CD4-positive, alpha-beta T cell treated with Interleukin-17A for 4 hours (primary cell): ENCODE measurements around the gene HMGN1.
A peak's percentile ranks its signal among the peaks of the same experiment; 100 is the strongest.

Experiments used
- DNase-seq: peaks from one replicate; pipeline ENCODE4 v3.0.0-alpha.2; 2020; ENCODE audit warnings: mixed read lengths

Gene HMGN1

DNA sequence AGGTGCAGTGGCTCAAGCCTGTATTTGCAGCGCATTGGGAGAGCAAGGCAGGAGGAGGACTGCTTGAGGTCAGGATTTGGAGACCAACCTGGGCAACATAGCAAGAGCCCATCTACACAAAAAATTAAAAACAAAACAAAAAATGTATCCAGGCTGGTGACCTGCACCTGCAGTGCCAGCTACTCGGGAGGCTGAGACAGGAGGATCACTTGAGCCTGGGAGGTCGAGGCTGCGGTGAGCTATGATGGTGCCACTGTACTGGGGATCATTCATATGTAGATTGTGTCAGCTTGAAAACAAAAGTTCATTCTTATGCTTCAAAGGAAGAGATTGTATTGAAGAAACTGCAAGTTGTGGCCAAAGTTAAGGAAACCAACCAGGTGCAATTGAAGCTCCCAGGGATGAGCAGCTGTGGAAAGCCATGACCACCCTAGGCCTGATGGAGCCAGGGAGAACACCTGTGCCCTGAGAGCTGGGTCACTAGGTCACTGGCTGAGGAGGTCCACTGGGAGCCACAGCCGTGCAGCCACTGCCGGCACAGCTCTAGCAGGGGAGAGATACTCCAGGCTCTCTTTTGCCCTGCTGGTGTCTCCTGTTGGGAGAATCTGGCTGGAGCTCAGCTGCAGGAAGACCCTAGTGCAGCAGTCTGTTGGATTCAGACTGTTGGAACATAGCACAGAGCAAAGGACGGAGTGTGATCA, 22.1 kb downstream of the HMGN1 start:
- no peak for DNase-seq

DNA sequence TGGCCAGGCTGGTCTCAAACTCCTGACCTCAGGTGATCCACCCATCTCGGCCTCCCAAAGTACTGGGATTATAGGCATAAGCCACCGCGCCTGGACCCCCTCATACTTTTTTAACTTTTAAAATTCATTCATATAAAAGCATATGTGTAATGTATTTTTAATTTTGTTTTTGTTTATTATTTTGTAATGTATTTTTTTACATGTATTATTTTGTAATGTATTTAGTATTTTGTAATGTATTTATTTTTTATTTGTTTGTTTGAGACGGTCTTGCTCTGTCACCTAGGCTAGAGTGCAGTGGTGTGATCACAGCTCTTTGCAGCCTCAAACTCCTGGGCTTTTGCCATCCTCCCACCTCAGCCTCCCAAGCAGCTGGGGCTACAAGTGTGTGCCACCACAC, 23.4 kb downstream of the HMGN1 start:
- no peak for DNase-seq

DNA sequence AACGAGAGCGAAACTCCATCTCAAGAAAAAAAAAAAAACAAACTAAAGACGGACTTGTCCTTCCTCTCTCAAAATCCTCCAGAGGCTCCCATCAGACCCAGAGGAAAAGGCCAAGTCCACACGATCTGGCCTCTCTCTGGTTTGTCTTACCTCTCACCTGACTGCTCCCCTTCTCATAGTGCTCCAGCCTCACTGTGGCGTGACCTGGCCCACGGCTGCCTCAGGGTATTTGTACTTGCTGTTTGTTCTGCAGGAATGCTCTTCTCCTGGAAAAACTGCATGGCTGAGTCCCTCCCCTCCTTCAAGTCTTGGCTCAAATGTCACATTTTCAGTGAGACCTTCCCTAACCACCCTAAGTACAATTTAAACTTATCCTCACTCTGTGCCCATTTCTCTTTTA, 27.5 kb downstream of the HMGN1 start:
- no peak for DNase-seq

DNA sequence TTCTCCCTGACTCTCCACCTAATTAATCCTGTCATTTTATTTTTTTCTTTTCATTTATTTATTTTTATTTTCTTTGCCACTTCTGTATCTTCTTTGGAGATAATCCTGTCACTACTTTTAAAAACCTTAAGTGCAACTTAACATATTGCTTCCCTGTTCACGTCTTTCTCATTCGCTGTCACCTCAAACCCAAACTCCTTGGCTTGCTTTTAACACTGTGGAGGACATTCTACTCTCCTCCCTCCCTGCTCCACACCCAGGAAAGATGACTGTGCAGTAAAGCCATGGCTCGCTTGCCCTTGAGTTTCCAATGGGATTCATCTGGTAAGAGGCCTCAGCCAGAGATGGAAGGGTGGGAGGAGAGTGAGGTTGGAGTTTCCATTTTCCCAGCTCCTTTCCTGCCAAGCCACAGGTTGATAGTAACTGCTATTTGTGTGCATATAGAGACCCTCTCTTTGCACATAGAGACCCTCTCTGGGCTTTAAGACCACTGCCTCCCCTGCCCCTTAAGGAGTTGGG, 29.0 kb downstream of the HMGN1 start:
- no peak for DNase-seq

DNA sequence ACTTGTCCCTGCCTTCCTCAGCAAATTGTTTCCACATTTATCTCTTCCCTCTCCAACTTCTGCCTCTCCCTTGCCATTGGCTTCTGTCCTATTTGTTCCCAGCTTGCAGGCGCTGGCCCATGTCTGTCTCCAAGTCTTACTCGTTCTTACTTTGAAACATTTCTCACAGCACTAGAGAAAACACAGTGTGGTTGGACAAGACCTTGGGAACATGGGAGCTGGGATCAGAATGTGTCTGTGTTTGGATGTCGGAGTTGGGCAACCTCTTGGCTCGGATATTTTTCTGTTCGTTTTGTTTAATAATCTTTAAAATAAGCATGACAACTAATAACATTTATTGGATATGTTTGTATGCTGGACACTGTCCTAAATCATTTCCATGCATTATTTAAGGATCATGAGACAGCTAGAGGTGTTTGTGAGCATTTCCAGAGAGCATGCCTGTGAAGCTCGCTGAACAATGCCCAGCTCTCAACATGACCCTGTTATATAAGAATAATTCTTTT, 29.6 kb downstream of the HMGN1 start:
- no peak for DNase-seq

DNA sequence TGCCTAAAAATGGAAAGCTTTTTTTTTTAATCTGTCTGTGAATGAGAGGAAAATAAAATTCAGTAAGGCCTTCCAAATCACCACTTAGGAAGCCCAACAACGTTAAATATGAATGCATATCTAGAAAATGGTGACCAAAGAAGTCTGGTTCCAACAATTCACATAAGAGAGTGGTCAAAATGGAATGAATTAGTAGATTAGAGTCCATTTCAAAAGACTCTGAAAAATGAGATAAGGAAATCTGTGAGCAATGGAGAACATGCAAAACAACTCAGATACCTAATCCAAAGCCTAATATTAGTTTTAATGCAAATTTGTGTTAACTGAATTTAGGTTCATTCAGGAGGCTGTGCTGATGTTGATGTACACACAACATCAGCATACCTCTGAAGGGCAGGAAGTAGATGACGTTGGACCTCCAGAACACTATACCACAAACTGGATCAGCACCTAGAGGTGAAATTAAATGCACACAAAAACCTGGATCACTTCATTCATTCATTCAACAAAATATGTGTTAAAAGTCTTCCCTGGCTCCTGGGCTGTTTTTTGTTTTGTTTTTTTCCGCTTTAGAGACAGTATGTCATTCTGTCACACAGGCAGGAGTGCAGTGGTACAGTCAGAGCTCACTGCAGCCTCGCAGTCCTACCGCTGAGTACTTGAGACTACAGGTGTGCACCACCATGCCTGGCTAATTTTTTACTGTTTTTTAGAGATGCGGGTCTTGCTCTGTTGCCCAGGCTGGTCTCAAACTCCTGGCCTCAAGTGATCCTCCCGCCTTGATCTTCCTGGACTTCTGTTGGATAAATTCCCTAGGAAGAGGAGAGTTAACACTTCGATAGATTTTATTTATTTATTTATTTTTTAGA, 30.6 kb downstream of the HMGN1 start:
- no peak for DNase-seq

DNA sequence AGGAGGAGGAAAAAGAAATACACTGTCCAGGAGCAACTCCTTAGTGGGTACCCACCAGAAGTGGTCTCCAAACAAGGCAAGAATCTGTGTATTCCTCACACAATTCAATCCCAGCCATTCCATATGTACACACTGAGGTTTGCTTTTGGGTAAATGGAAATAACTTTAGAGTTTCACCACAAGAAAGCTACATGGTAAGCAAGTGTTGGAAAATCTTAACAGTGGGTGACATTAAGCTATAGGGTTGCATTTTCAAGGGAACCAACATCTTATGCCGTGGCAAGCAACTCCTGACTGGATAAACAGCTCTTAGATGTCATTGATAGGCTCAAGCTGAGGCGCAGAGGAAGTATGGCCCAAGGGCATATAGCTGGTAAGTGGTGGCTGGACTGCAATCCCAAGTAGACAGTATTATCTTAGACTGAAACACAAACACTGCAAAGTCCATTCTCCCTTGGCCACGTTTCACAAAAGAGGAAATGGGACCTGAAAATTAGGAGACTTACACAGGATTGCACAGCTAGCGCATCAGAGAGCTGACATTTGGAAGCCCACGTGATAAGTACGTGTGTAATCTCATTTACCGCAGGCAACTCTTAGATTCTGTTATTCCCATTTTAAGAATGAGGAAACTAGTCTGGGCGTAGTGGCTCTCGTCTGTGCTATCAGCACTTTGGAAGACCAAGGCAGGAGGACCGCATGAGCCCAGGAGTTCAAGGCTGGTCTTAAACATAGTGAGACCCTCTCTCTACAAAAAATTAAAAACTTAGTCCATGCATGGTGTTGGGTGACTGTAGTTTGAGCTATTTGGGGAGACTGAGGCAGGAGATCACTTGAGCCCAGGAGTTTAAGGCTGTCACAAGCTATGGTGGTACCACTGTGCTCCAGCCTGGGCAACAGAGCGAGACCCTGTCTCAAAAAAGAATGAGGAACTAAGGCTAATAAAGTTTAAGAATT, 31.5 kb downstream of the HMGN1 start:
- no peak for DNase-seq

DNA sequence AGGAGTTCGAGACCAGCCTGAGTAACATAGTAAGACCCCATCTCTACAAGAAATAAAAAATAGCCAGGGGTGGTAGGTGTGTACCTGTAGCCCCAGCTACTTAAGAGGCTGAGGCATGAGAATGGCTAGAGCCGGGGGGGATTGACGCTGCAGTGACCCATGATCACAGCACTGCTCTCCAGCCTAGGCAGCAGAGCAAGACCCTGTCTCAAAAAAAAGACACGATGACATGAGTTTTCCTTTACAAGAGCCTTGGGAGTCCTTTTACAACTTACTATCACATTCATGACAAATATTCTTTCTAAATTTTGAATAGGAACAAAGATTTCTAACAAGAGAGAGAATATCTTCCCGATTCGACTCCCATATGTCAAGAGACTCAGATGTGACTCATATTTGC, 32.2 kb downstream of the HMGN1 start:
- no peak for DNase-seq

DNA sequence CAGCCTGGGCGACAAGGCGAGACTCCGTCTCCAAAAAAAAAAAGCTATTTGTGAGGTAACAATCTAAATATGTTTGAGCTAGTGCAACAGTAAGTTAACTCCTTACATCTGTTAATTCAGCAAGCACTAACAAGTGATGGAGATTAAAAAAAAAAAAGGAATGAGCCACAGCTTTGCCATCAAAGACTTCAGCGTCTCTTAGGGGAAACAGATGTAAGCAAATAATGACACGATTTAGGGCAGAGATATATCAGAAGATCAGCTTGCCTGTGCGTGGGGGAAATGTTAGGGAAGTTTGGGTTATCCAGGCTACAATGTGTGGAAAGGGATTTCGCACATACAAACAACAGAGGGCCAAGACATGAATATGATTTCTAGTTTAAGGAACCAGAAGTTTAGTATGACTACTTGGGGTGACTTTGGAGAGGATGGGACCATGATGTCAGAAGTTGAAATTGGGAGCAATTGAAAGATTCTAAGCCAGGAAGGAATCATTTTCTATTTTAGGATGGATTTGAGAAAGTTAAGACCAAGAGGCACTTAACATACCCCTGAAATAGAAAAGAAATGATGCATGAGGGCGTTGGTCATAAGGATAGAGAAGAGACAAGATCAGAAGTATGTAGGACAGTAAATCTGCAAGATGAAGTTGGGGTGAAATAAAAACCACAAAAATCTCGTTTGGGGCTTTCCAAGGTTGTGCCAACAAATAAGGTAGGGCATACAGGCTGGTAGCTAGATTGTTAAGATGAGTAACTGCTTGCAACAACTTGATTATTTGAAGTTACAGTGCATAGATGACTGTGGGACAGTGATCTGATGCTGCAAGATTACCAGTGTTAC, 33.1 kb downstream of the HMGN1 start:
- no peak for DNase-seq

DNA sequence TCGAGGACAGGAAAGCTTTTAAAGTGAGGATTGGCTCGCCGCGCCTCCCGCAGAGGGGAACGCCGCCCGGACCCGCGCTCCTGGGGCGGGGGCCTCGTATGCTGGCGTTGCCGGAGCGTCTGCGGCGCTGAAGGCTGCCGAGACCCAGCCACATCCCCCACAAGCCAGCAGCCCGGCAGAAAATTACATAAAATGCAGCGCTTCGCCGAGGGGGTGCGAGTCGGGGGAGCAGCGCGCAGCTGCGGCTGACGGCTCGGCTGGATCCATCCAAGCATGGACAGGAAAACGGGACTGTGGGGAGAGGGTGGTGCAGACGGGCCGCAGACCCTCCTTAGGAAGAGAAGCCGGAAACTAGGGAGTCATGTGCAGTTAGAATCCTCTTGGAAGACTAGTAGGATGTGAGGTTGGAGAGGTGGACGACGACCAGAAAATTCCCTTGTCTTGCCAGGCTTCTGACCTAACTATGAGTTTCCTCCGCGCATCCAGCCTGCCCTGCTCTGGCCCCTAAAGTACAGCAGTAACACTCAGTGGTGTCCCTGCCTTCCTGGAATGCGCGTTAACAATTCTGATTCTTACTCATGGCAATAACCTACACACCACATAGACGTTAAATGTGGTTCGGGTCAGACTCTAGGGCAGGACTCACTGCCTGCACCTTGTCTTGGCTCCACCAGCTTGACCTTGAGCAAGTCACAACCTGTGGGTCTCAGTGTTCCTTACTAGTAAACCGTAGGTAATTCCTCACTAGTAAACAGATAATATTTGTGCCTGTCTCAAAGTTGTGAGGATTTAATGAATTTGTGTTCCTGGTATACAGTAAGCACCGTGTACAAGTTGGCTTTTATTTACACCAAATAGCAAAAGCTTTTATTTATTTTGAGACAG, 34.5 kb downstream of the HMGN1 start:
- DNase-seq, result peak; percentile 63

DNA sequence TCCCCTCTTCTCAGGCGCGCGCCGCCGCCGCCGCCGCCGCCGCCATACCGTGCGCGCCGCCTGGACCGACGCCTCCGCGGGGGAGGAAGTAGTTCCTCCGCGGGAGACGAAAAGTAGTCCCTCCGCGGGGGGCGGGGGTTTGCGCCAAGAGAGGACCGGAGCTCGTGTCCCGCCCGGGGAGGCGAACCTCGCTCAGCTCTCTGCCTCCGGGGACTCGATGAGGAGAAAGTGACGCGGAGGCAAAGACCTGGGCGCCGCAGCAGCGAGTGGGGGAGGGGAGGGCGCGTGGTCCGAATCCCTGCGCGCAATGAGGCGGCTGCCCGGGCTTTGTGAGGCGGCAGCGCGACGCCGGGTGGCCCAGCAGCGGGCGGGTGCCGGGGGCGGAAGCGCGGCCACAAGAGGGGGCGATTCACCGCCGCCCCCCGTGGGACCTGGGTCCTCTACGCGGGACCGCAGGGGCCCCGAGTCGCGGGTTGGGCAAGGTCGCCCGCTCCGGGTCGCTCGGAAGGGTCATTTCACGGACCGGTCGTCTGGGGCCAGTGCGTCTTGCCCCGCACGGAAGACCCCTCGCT, 35.2 kb downstream of the HMGN1 start, which contains the start of gene BRWD1:
Gene BRWD1, minus strand, starts transcription at position 62 of the 572 bp plus-strand sequence. CDS start 141 bp downstream, outside the sequence.
- DNase-seq, result peak; percentile 83

DNA sequence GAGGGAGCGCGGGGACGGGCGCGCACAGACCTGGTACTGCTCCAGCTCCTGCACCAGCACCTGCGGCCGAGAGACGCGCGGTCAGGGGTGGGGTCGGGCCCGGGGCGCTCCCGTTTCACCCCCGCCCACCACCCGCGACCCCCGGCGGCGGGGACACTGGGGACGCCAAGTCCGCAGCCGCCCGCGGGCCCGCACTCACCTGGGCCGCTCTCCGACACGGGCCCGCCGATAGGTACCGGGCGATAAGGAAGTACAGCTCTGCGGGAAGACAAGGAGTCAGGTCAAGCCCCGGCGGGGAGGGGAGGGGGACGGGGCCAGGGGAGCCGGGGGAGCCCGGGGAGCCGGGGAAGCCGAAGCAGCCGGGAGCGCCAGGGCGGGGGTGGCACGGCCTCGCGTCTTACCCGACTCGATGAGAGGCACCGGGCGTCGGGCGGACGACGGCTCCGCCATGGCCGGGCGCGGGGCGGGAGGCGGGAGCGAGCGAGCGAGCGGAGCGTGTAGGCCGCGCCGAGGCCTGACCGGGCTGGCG, 35.8 kb downstream of the HMGN1 start:
- DNase-seq, result peak; percentile 47

DNA sequence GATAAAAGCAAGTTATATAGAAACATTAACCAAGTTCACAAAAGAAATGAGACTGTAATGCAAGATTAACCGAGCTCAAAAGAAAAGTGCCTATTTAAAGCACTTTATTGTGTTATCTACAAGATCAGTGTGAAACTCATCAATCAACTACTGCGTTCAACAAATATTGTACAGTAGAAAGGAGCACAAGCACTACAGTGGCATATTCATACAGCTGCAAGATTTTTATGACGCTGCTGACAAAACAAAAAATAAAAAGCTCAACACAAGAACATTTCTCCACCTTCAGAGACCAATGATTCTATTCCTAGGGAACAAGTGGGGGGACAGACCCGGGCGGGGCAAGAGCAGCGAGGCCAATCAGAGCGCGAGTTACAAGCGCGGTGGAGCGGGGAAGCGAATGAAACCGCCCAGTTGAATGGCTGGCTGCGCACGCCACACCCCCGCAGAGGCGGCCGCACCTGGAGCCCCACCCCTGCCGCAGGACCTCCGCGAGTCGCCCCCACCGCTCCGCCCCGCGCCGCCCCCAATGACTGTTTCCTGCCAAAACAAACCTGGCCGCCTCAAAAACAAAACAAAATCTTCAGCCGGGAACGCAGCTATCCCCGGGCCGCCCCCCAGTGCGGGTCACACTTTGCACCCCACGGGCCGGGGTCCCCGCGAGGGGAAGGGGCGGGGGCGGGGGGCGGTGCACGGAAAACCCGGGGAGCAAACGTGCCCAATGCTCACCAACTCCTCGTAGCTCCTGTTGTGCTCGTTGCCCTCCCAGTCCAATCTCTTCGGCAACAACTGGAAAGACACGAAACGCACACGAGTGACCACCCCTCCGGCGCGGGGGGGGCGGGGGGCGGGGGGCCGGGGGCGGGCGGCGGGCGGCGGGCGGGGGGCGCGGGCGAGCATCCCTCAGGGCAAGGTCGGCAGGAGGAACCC, 36.5 kb downstream of the HMGN1 start:
- peak; percentile 97 for DNase-seq

DNA sequence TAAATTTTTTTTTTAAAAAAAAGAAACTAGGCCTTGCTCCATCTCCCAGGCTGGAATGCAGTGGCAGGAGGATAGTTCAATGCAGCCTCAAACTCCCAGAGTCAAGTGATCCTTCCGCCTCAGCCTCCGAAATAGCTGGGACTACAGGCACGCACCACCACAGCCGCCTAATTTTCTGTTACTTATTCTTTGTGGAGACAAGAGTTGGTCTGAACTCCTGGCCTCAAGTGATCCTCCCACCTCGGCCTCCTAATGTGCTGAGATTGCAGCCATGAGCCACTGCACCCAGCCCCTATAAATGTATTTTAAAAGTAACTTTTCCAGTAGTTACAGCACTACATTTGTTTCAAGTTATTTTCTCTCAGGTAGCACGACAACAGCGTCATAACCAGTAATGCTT, 37.7 kb downstream of the HMGN1 start:
- DNase-seq, result no peak

DNA sequence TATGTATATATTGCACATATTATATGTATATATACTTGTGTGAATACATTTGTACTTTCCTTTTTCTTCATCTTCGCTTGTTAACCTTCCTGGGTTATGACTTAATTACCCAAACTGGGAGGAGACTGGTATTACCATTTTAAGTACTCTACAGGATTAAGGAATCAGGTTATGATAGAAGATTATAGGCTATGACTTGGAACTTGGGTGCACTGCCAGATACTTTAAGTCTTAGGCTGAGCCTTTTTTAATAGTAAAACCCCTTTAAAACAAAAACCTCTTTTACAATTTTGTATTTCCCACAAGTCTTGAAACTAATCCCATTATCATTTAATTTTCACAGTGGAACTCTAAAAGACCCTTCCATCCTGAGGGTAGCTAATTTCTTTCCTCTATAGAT, 41.4 kb downstream of the HMGN1 start:
- DNase-seq, result no peak

DNA sequence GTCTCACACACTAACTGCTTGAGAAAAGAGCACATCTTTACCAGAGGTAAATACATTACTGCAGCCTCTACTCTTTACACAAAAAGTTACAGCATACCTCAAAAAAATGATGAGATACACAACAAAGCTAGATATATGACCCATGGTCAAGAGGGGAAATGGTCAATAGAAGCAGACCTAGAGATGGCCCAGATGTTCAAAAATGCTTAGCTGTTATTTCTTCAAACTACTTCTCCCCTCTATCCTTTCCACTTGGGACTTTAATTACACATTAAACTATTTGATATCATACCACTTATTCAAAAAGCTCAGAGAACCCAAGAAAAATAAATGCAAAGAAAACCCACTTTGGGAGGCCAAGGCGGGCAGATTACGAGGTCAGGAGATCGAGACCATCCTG, 48.3 kb downstream of the HMGN1 start:
- no peak for DNase-seq

DNA sequence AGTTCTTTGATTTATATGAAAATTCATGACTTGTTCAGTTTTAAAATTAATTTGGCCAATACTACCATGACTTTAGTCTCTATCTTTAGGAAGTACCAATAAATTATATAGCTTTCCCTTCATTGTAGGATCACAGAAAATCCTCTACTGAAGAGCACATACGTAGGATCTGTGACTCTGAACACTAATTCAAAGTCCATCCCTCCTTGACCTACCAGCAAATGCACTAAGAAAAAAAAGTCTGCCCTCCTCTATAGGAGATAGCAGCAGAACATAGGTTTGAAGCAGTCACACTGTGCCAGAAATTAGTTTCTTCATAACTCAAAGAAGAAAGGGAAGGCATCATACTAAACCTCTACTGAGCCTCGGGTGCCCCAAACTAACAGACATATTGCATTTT, 52.0 kb downstream of the HMGN1 start:
- no peak for DNase-seq
